HG02943 (cell line): ENCODE measurements around the gene HAGH.

Experiments used
- ATAC-seq: cut with Tn5 transposase; IDR thresholded peaks from one replicate; pipeline ENCODE4 v1.9.1; 2021; ENCODE audit warnings: mild to moderate bottlenecking, low read depth, moderate library complexity; ENCODE audit not compliant: unreplicated experiment

Gene HAGH

GRCh38 chr16:1775846-1776671, 50.6 kb downstream of the HAGH start:
- ATAC-seq = no peak

DNA sequence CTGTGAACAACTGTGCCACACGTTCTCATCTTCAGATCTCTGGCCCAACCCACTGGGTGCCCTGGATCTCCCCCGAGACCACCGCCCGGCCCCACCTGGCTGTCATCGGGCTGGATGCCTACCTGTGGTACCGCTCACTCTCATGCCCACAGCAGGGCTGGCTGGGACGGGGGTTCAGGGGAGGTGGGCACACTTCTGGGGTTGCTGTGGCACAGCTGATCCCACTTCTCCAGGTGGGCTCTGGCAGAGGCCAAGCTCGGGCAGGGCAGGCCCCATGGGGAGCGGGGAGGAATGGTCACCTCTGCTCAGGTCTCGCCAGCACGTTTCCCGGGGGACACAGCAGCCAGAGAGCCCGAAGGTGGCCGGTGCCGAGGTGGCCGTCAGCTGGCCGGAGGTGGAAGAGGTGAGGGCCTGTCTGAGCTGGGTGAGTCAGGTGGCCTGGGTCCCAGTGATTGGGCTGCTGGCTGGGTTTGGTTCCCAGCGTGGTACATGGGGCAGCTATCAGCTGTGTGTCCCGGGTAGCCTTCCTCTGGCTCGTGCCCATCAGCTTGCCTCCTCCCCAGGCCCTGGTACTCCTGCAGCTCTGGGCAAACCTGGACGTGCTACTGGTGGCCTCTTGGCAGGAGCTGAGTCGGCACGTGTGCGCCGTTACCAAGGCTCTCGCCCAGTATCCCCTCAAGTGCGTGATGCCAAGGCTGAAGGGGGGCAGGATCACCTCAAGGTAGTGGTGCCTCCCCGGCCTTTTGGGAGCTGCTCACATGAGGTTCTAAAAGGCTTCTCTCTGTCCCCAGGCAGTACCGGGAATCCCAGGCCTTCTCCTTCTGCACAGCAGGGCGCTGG, 51.4 kb downstream of the HAGH start:
- no peak for ATAC-seq

GRCh38 chr16:1774448-1774780, 52.2 kb downstream of the HAGH start:
- no peak for ATAC-seq

DNA sequence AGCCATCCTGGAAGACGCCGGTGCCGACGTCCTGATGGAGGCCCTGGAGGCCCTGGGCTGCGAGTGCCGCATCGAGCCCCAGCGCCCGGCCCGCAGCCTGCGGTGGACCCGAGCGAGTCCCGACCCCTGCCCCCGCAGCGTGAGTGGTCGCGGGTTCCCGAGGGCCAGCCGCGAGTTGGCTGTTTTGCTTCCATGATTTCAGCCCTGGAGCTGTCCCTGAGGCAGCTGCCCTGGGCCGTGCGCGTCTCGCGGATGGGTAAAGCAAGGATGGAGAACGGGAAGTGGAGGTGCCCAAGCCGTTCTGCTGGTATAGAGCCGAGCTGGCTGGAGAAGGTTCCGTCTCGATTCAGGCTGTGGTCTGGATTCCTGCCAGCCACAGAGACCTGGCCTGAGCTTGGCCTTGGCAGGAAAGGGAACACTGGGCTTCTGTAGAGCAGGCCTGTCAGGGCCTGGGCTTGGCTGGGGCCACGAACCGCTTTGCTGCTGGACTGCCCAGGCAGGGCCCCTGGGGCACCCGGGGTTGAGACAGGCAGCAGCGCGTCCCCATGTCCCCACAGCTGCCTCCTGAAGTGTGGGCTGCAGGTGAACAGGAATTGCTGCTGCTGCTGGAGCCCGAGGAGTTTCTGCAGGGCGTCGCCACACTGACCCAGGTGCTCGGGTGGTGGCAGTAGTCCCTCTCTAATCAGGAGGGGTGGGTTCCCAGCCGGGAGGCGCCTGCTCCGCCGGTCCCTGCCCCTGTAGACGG, 52.8 kb downstream of the HAGH start:
- ATAC-seq = no peak

DNA sequence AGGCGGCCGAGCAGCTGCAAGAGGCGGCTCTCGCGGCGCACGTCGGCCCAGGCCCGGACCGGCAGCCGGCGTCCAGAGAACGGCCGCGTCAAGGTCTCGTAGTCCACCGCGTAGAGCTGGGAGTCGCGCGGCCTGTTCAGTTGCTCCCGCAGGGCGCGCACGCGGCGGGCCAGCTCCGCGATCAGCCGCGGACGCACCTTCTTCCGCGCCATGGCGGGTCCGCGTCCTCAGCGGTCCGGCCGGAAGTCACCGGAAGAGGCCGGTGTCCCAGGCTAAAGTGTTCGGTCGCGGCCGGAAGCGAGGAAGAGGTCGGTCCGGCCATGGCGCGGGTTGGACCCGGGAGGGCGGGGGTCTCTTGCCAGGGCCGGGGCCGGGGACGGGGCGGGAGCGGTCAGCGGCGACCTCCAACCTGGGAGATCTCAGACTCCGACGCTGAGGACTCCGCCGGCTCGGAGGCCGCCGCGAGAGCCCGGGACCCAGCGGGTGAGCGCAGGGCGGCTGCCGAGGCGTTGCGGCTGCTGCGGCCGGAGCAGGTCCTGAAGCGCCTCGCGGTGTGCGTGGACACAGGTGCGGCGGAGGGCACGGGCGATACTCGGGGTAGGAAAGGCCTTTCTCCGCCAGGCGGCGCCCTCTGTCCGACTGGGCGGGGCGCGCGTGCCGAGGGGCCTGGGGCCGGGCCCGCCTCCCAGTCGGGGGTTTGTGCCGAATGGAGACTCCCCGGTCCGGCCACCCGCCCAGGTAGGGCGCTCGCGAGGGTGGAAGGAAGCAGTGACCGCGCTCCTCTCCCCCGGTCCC, 53.5 kb downstream of the HAGH start, which contains the start of gene MRPS34:
TSS of gene MRPS34 (minus strand) at position 227 of the 795 bp plus-strand sequence. CDS start at position 212, 15 bp downstream.
- ATAC-seq = peak; percentile 49

- no peak for ATAC-seq
Measured at GRCh38 chr16:1772362-1772907, 54.2 kb downstream of the HAGH start, which contains the start of gene EME2. Gene EME2, plus strand, starts transcription at chr16:1772810. Its CDS starts 418 bp downstream, at chr16:1773228.

GRCh38 chr16:1771864-1772361, 54.7 kb downstream of the HAGH start:
- ATAC-seq = no peak

- ATAC-seq = no peak
Measured at GRCh38 chr16:1771188-1771863, 55.3 kb downstream of the HAGH start, which contains the start of gene NME3. Gene NME3, minus strand, starts transcription at chr16:1771543. Its CDS starts 9 bp downstream, at chr16:1771534.

DNA sequence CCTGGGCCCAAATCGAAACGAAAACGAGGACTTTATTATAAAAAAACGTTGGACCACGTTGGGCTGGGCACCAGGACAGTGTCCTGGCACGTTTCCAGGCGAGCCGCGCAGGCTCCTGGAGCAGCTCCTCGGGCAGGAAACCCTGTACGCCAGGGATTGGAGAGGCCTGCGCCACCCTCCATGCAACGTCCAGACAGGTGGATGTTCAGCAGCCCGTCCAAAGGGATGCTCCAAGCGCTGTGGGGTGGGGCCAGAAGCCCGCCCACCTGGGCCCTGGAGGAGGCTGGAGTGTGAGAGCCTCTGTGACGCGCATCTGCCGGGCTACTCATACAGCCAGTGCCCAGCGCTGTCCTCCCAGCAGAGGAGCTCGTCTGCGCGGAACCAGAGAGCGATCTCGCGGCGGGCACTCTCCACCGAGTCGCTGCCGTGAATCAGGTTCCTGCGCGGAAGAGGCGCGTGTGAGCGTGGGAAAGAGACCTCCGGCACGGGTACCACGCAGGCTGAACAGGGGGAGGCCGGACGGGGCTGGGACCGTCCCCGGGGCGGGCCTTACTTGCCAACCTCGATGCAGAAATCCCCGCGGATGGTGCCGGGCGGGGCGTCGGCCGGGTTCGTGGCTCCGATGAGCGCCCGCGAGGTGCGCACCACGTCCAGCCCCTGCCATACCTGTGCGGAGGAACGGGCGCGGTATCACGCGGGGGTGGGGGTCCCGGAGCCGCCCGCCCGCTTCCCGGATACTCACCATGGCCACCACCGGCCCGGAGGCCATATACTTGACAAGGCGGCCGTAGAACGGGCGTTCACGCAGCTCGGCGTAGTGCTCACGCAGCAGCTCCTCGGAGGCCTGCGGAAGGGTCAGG, 56.1 kb downstream of the HAGH start:
- no peak for ATAC-seq

GRCh38 chr16:1769402-1770300, 57.0 kb downstream of the HAGH start:
- ATAC-seq = no peak

- no peak for ATAC-seq
Measured at GRCh38 chr16:1768767-1769401, 57.7 kb downstream of the HAGH start.

- ATAC-seq = no peak
Measured at GRCh38 chr16:1768061-1768766, 58.4 kb downstream of the HAGH start.

- ATAC-seq = no peak
Measured at GRCh38 chr16:1767116-1767994, 59.3 kb downstream of the HAGH start.

DNA sequence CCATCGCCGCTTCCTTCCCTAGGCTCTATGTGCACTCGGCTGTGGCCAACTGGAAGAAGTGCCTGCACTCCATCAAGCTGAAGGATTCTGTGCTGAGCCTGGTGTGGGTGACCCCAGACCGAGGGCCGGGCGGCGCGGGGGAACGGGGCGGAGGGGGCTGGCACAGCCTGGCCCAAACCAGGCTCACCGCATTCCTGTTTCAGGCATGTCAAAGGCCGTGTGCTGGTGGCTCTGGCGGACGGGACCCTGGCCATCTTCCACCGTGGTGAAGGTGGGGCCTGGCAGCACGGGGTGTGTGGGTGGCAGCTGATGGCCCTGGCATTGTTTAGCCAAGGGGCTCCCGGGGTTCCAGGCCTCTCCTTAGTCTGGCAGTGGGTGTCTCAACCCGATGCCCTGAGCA, 59.9 kb downstream of the HAGH start:
- no peak for ATAC-seq

DNA sequence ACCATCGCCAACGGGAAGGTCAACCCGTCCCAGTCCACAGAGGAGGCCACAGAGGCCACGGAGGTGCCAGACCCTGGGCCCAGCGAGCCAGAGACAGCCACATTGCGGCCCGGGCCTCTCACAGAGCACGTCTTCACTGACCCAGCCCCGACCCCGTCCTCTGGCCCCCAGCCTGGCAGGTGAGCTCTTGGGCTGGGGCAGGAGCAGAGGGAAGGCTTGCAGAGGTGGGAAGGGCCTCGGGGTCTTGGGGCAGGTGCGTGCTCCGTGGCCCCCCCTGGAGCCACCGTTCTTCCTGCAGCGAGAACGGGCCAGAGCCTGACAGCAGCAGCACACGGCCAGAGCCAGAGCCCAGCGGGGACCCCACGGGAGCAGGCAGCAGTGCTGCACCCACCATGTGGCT, 60.4 kb downstream of the HAGH start:
- no peak for ATAC-seq
